DND-41 (cell line): Measurements from ENCODE around the gene MTHFR.

Experiments used
- ATAC-seq: fragments of 200-7000 bp; cut with Tn5 transposase; 3 replicates; pipeline ENCODE4 v1.9.1; 2021; ENCODE audit warnings: low read depth; ENCODE audit not compliant: insufficient read depth
- DNase-seq: peaks from one replicate; pipeline ENCODE4 v3.0.0-alpha.2; 2020
- H2AFZ ChIP-seq: 2 replicates; pipeline ENCODE4 v1.6.0; 2012; ENCODE audit warnings: low read depth, low read length
- H3K27ac ChIP-seq: 2 replicates; pipeline ENCODE4 v1.5.1; 2012; ENCODE audit warnings: low read length, inconsistent platforms
- H3K27me3 ChIP-seq: fragments of 200-600 bp; sonication (generic); 2 replicates; pipeline ENCODE4 v1.6.0; 2012; ENCODE audit warnings: low read length, mild to moderate bottlenecking, inconsistent platforms; ENCODE audit not compliant: insufficient read depth, poor library complexity
- H3K36me3 ChIP-seq: 2 replicates; pipeline ENCODE4 v1.5.1; 2012; ENCODE audit warnings: low read length, inconsistent platforms; ENCODE audit not compliant: insufficient read depth
- H3K4me1 ChIP-seq: 2 replicates; pipeline ENCODE4 v1.5.1; 2012; ENCODE audit warnings: mild to moderate bottlenecking, low read length; ENCODE audit not compliant: insufficient read depth
- H3K4me2 ChIP-seq: 2 replicates; pipeline ENCODE4 v1.6.0; 2012; ENCODE audit warnings: mild to moderate bottlenecking, moderate library complexity, low read length, inconsistent platforms; ENCODE audit not compliant: insufficient read depth
- H3K4me3 ChIP-seq, 2 experiments: fragments of 200-600 bp in 1 of 2; shearing (Covaris generic) in 1 of 2; 2 replicates each; pipeline ENCODE4 v1.5.1; 2012 to 2016; ENCODE audit warnings: inconsistent platforms in 2 of 2, low read length in 2 of 2, mild to moderate bottlenecking in 2 of 2, low read depth in 1 of 2, moderate library complexity in 1 of 2
- H3K79me2 ChIP-seq: 2 replicates; pipeline ENCODE4 v1.6.0; 2012; ENCODE audit warnings: low read length, inconsistent platforms; ENCODE audit not compliant: insufficient read depth
- H3K9ac ChIP-seq: 2 replicates; pipeline ENCODE4 v1.6.0; 2012; ENCODE audit warnings: low read depth, mild to moderate bottlenecking, inconsistent platforms, low read length, moderate library complexity
- H3K9me3 ChIP-seq: 2 replicates; pipeline ENCODE4 v1.5.1; 2012; ENCODE audit warnings: low read length, moderate library complexity, mild to moderate bottlenecking, inconsistent platforms; ENCODE audit not compliant: insufficient read depth, severe bottlenecking
- H4K20me1 ChIP-seq: 2 replicates; pipeline ENCODE4 v1.6.0; 2012; ENCODE audit warnings: low read length; ENCODE audit not compliant: insufficient read depth
- CTCF ChIP-seq: IDR thresholded peaks from 2 replicates; pipeline ENCODE4 v1.5.1; 2012; ENCODE audit warnings: borderline replicate concordance, low read length, moderate library complexity, mild to moderate bottlenecking; ENCODE audit not compliant: poor library complexity, severe bottlenecking; ENCODE audit errors: extremely low read depth
- EZH2 ChIP-seq: IDR thresholded peaks from 3 replicates; pipeline ENCODE4 v1.6.1; 2012; ENCODE audit warnings: borderline replicate concordance, low read depth, mild to moderate bottlenecking, moderate library complexity, low read length, inconsistent platforms; ENCODE audit not compliant: severe bottlenecking

Gene MTHFR

GRCh38 chr1:11764115-11764514, 41.6 kb downstream of the MTHFR start:
- Histone ChIP-seq H3K79me2 (no peaks in the 10 kb centered on the region), H3K27ac (no peak overlapping the region), H3K4me2 (no peak overlapping the region), H3K9ac (no peak overlapping the region), H4K20me1 (no peaks in the 10 kb centered on the region), H3K4me3 (no peak overlapping the region), H3K9me3 (no peaks in the 10 kb centered on the region), H3K4me1 (no peaks in the 10 kb centered on the region), H2AFZ (no peak overlapping the region), H3K36me3 (no peaks in the 10 kb centered on the region), H3K27me3 (peaks cover 3% of the 10 kb centered on the region)
- ATAC-seq = no peak
- no peak for TF ChIP-seq EZH2
- no peak for TF ChIP-seq CTCF
- no peak for DNase-seq

GRCh38 chr1:11761988-11762406, 43.8 kb downstream of the MTHFR start, which contains the start of gene C1orf167:
Gene C1orf167, plus strand, starts transcription at chr1:11762193. Its CDS starts 2,208 bp downstream, at chr1:11764401.
- TF ChIP-seq EZH2 (no peak), CTCF (no peak)
- ATAC-seq (no peak), DNase-seq (no peak)
- Histone ChIP-seq H3K27me3 (peaks cover 3% of the 10 kb centered on the region), H3K4me2 (no peak within 1 kb of the TSS), H4K20me1 (no peaks in the 10 kb centered on the region), H3K4me1 (no peaks in the 10 kb centered on the region), H3K79me2 (no peaks in the 10 kb centered on the region), H3K36me3 (no peaks in the 10 kb centered on the region), H2AFZ (no peak within 1 kb of the TSS), H3K9ac (no peak within 1 kb of the TSS), H3K9me3 (no peaks in the 10 kb centered on the region), H3K27ac (no peak within 1 kb of the TSS), H3K4me3 (no peak within 1 kb of the TSS)

- peaks cover 3% of the 10 kb centered on the region for H3K27me3 ChIP-seq
- H3K9ac ChIP-seq = no peak overlapping the region
- H4K20me1 ChIP-seq = no peaks in the 10 kb centered on the region
- H3K79me2 ChIP-seq = no peaks in the 10 kb centered on the region
- H2AFZ ChIP-seq = no peak overlapping the region
- TF ChIP-seq CTCF (no peak), EZH2 (no peak)
- no peaks in the 10 kb centered on the region for H3K4me1 ChIP-seq
- H3K27ac ChIP-seq = no peak overlapping the region
- ATAC-seq (no peak), DNase-seq (no peak)
- no peaks in the 10 kb centered on the region for H3K9me3 ChIP-seq
- H3K4me2 ChIP-seq = no peak overlapping the region
- H3K4me3 ChIP-seq = no peak overlapping the region
- H3K36me3 ChIP-seq = no peaks in the 10 kb centered on the region
Measured at GRCh38 chr1:11761285-11761684, 44.5 kb downstream of the MTHFR start.

GRCh38 chr1:11759791-11760190, 46.0 kb downstream of the MTHFR start:
- H3K4me2 ChIP-seq = no peak overlapping the region
- ATAC-seq (no peak), DNase-seq (no peak)
- no peaks in the 10 kb centered on the region for H3K79me2 ChIP-seq
- no peak overlapping the region for H3K27ac ChIP-seq
- no peaks in the 10 kb centered on the region for H4K20me1 ChIP-seq
- no peaks in the 10 kb centered on the region for H3K4me1 ChIP-seq
- H3K4me3 ChIP-seq = no peak overlapping the region
- H3K9me3 ChIP-seq = no peaks in the 10 kb centered on the region
- no peak overlapping the region for H2AFZ ChIP-seq
- no peak for TF ChIP-seq CTCF
- no peak for TF ChIP-seq EZH2
- peaks cover 7% of the 10 kb centered on the region for H3K27me3 ChIP-seq
- no peak overlapping the region for H3K9ac ChIP-seq
- no peaks in the 10 kb centered on the region for H3K36me3 ChIP-seq
